RWPE2 (cell line): ENCODE results near the gene GAB2.
"Not testable (repeated sequence)": the region's sequence is repeated elsewhere in the genome, so short reads cannot be mapped to it uniquely, and the experiment has no call there.

Experiments
- ATAC-seq: fragments of 200-7000 bp; cut with Tn5 transposase; 3 replicates; pipeline ENCODE4 v1.9.1; 2021; ENCODE audit warnings: low read depth
- DNase-seq: peaks from one replicate; pipeline ENCODE4 v3.0.0-alpha.2; 2020; ENCODE audit warnings: low spot score
- H3K27ac ChIP-seq: fragments of 450-650 bp; 2 replicates; pipeline ENCODE4 v1.5.1; 2017; ENCODE audit warnings: mild to moderate bottlenecking; ENCODE audit not compliant: poor library complexity, severe bottlenecking
- H3K27me3 ChIP-seq: fragments of 250-450 bp; sonication (Bioruptor Pico); 2 replicates; pipeline ENCODE4 v1.5.1; 2021; ENCODE audit warnings: mild to moderate bottlenecking, moderate library complexity; ENCODE audit not compliant: insufficient read depth, poor library complexity, severe bottlenecking
- H3K36me3 ChIP-seq: fragments of 250-450 bp; sonication (Bioruptor Pico); 2 replicates; pipeline ENCODE4 v1.5.1; 2020; ENCODE audit warnings: low read depth, mild to moderate bottlenecking, moderate library complexity
- H3K4me1 ChIP-seq: fragments of 250-450 bp; sonication (Bioruptor Pico); 2 replicates; pipeline ENCODE4 v1.5.1; 2021; ENCODE audit warnings: mild to moderate bottlenecking, moderate library complexity; ENCODE audit not compliant: insufficient read depth, poor library complexity, severe bottlenecking
- H3K4me3 ChIP-seq: fragments of 250-450 bp; sonication (Bioruptor Pico); 2 replicates; pipeline ENCODE4 v1.5.1; 2021; ENCODE audit warnings: mild to moderate bottlenecking, moderate library complexity; ENCODE audit not compliant: severe bottlenecking
- H3K9me3 ChIP-seq: fragments of 250-450 bp; sonication (Bioruptor Pico); 2 replicates; pipeline ENCODE4 v1.5.1; 2021; ENCODE audit warnings: mild to moderate bottlenecking, moderate library complexity; ENCODE audit not compliant: severe bottlenecking
- TF ChIP-seq, protein P1 (sequence below): fragments of 450-650 bp; IDR thresholded peaks from one replicate; pipeline ENCODE4 v1.5.1; 2017; ENCODE audit warnings: mild to moderate bottlenecking, moderate library complexity; ENCODE audit not compliant: poor library complexity, severe bottlenecking

Gene GAB2

DNA sequence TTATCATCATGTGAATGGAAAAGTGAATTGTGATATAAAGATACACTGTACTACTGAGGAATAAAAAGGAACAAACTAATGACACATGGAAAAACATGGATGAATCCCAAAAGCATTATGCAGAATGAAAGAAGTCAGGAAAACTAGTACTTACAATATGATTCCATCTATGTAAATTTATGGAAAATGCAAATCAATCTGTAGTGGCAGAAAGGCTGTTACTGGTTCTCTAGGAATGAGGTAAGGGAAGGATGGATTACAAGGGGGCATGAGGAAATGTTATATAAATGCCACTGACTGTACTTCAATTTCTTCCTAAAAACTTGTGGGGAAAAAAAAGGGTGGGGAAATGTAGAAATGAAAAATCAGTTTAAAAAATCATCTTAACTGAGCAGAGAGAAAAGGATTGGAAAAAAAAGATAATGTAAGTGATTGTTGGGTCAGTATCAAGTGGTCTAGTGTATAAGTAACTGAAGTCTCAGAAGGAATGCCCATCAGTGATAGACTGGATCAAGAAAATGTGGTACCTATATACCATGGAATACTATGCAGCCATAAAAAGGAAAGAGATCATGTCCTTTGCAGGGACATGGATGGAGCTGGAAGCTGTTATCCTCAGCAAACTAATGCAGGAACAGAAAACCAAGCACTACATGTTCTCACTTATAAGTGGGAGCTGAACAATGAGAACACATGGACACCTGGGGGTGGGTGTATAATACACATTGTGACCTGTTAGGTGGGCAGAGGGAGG is 180.2 kb downstream of the GAB2 start:
- Histone ChIP-seq H3K27me3 (no peaks in the 10 kb centered on the region), H3K36me3 (no peaks in the 10 kb centered on the region), H3K27ac (no peak overlapping the region), H3K4me3 (no peak overlapping the region), H3K4me1 (no peaks in the 10 kb centered on the region), H3K9me3 (no peaks in the 10 kb centered on the region)
- no peak for ATAC-seq
- TF ChIP-seq, protein P1, sequence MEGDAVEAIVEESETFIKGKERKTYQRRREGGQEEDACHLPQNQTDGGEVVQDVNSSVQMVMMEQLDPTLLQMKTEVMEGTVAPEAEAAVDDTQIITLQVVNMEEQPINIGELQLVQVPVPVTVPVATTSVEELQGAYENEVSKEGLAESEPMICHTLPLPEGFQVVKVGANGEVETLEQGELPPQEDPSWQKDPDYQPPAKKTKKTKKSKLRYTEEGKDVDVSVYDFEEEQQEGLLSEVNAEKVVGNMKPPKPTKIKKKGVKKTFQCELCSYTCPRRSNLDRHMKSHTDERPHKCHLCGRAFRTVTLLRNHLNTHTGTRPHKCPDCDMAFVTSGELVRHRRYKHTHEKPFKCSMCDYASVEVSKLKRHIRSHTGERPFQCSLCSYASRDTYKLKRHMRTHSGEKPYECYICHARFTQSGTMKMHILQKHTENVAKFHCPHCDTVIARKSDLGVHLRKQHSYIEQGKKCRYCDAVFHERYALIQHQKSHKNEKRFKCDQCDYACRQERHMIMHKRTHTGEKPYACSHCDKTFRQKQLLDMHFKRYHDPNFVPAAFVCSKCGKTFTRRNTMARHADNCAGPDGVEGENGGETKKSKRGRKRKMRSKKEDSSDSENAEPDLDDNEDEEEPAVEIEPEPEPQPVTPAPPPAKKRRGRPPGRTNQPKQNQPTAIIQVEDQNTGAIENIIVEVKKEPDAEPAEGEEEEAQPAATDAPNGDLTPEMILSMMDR, result no peak
- DNase-seq, result no peak

DNA sequence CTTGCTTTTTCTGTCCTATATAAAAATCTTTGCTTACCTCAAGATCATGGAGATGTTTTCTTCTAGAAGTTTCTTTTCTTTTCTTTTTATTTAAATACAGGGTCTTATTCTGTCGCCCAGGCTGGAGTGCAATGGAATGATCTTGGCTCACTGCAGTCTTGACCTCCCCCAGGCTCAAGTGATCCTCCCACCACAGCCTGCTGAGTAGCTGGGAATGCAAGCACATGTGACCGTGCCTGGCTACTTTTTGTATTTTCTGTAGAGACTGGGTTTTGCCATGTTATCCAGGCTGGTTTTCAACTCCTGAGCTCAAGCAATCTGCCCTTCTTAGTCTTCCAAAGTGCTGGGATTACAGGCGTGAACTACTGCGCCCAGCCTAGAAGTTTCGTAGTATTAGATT is 183.6 kb downstream of the GAB2 start:
- Histone ChIP-seq H3K4me1 (no peaks in the 10 kb centered on the region), H3K36me3 (no peaks in the 10 kb centered on the region), H3K27me3 (no peaks in the 10 kb centered on the region), H3K9me3 (no peaks in the 10 kb centered on the region), H3K27ac (no peak overlapping the region), H3K4me3 (no peak overlapping the region)
- ATAC-seq, result no peak
- no peak for DNase-seq
- TF ChIP-seq, protein P1, result no peak

DNA sequence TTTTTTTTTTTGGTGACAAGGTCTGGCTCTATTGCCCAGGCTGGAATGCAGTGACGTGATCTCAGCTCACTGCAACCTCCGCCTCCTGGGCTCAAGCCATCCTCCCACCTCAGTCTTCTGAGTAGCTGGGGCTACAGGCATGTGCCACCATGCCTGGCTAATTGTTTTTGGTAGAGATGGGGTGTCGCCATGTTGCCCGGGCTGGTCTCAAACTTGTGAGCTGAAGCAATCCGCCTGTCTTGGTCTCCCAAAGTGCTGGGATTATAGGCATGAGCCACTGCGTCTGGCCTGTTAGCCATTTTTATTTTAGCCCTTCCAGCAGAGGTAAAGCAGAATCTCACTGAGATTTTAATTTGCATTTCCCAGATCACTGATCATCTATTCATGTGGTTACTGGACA is 184.6 kb downstream of the GAB2 start:
- H3K9me3 ChIP-seq, H3K4me1 ChIP-seq, ATAC-seq, H3K27me3 ChIP-seq, DNase-seq, H3K4me3 ChIP-seq, H3K36me3 ChIP-seq, H3K27ac ChIP-seq: not testable (repeated sequence)

DNA sequence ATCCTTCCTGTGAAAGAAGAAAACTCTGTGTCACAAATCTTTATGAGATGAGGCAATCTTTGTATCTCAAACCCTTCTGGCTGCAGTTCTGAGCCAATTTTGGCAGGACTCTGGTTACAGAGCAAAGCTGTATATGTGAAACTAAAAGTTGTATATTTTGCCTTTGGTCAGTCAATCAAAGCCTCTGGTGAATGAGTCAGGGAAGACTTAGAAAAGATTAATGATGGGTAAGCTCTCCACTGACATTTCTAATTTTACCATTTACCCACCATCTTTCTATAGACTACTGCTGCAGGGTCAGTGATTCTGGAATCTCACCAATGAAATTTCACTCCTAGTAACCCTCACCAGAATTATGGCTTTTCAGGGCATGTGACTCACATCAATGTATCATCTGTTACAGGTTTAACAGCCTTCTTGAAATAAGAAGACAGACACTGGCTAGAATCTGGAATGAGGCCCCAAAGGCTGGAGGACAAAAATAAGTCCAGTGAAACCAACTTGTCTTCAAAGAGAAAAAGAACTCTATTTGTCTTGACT is 185.6 kb downstream of the GAB2 start:
- no peaks in the 10 kb centered on the region for H3K9me3 ChIP-seq
- TF ChIP-seq, protein P1, result no peak
- H3K4me3 ChIP-seq, result no peak overlapping the region
- no peaks in the 10 kb centered on the region for H3K4me1 ChIP-seq
- ATAC-seq, result no peak
- H3K36me3 ChIP-seq, result no peaks in the 10 kb centered on the region
- DNase-seq, result no peak
- no peaks in the 10 kb centered on the region for H3K27me3 ChIP-seq
- H3K27ac ChIP-seq, result no peak overlapping the region

DNA sequence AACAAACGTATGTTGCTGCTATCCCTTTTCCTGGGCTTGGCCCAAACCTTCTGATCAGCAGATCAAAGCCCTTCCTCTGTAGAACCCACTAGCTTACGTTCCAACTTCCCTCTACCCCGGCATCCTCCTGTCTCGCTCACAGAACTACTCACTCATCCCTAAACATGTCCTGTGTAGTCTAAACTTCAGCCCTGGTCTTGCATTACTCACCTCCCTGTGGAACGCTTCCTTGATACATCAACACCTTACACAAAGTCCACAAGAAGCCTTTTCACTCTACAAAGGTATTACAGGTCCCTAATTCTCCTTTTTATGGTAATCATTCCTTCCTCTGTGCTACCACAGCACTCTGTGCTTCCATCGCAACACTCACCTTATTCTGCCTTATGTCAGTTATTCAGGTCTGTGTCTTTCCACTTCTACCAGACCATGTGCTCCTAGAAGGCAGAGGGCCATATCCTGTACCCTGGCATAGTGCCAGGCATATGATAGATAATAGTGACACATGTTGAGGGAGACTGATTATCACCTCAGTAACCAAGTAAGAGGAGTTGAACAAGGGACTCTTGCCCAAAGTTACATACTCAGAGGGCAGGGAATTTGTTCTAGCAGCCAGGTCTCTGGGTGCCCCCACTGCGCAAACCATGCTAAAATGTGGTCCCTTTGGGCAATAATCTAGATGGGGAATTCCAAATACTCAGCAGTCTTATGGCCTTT is 187.3 kb downstream of the GAB2 start:
- Histone ChIP-seq H3K4me3 (no peak overlapping the region), H3K4me1 (no peaks in the 10 kb centered on the region), H3K36me3 (no peaks in the 10 kb centered on the region), H3K9me3 (no peaks in the 10 kb centered on the region), H3K27ac (no peak overlapping the region), H3K27me3 (no peaks in the 10 kb centered on the region)
- TF ChIP-seq, protein P1, result no peak
- DNase-seq, result no peak
- ATAC-seq, result no peak
